NK-92 (cell line): ENCODE measurements around the gene ABLIM2.

Source experiments
- DNase-seq: peaks from one replicate; lab custom pipeline; 2025; ENCODE audit not compliant: unreplicated experiment; lab: John Stamatoyannopoulos, UW

The ABLIM2 gene

DNA sequence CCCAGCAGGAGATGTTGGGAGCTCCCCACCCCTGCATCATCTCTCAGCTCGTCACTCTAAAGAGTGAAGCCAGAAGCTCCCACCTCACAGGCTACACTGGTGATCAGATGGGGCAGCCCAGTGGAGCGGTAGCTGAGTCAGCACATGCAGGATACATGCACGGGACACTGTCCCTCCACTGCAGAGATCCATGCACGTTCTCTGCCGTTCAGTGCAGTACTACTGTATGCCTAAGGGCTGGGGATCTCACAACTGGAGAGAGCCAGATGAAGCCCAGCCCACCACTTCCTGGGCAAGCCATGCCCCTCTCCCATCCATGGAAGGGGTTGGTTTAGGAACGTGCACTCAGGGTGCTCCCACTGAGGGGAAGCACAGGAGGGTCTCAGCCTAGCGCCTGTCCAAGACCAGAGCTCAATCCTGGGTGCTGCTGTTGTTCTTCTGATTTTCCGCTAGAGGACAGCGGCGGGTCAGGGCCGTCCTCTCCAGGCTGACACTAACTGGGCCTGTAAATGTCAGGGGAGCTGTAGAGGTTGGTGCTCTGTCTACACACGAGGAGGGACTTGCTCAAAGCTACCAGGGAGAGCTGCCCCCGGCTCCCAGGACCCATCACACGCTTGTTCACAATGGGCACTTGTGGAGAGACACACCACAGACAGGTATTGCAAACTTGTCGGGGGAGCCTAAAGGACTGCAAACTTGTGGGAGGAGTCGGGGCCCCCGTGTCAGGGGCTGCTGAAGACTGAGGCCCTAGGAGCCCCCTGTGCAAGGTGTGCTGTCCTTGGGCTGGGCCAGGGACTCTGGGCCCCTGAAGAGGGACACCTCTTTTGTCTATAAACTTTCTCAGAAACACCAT, 18.2 kb upstream of the ABLIM2 start:
- DNase-seq = no peak

GRCh38 chr4:8175686-8176085, 17.1 kb upstream of the ABLIM2 start:
- DNase-seq = no peak

- DNase-seq = no peak
These were observed 16.4 kb upstream of the ABLIM2 start for GRCh38 chr4:8174970-8175369.

DNA sequence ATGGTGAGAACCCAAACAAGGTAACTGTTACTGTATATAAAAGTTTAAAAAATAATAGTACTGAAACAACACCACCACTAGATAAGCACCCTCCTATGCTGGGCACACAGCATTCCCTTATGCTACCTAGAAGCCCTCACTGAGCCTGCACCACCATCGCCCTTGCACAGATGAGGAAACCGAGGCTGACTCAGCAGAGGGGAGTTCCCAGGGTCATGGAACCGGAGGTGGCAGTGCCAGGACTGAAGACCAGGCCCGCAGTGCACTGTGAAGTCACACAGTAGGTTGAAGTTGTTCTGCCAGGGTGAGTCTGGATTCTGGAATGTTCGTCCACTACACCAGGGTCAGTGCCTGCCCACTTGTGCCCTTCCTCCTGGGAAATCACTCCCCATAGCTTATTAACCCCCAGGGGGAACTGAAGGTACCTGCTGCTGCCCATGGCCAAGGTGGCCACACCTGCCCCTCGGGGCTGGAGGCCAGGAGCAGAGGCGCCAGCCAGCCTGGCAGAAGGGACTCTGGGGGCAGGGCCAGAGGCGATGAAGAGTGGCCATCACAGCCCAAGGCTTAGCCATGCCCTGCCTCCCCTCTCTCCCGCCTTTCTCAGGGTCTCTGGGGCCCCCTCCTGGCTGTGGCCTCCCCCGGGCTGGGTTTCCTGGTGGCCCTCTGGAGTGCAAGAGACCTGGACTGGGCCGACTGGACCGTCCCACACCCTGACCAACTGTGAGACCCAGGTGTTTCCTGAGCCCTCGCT, 15.1 kb upstream of the ABLIM2 start:
- no peak for DNase-seq

DNA sequence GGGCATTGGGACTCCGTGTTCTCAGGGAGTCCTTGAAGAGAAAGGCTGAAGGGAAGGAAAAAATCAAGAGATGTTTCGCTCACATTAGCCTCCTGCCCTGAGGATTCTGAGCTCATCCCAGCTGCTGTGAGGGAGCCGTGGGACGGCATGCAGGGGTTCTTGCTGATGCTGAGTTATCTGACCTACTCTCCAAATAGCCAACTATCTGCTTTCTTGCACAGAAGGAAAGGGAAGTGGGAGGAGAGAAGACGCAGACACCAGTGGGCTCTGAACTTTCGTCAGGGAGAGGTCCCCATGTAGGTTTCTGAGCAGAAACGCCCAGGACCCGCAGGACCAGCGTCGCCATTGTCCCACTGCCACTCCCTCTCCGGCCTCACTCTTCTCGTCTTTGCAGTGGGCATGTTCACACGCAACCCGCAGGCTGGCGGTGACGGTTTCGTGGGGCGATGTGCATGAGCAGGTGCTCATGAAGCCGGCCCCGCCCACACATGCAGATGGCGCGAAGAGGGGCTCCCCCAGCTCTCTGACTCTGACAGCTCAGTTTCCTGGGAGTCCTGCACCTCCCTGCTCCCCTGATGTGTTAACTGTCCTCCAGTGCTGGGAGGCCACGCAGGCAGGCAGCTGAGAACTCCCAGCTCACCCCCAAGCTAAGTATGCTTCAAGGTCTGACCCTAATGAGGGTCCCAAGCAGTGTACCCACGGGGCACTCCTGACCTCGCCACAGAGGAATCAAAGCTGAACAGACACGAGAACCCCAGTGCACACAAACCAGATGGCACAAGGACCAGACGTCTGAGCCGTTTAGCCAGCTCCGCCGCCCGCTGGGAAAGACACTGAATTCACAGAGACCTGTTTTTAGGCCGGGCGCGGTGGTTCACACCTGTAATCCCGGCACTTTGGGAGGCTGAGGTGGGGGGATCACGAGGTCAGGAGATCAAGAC, 13.6 kb upstream of the ABLIM2 start:
- DNase-seq = no peak

GRCh38 chr4:8171266-8171665, 12.7 kb upstream of the ABLIM2 start:
- no peak for DNase-seq

GRCh38 chr4:8170341-8170740, 11.7 kb upstream of the ABLIM2 start:
- no peak for DNase-seq

- no peak for DNase-seq
These were observed 11.2 kb upstream of the ABLIM2 start for GRCh38 chr4:8169763-8170162.

DNA sequence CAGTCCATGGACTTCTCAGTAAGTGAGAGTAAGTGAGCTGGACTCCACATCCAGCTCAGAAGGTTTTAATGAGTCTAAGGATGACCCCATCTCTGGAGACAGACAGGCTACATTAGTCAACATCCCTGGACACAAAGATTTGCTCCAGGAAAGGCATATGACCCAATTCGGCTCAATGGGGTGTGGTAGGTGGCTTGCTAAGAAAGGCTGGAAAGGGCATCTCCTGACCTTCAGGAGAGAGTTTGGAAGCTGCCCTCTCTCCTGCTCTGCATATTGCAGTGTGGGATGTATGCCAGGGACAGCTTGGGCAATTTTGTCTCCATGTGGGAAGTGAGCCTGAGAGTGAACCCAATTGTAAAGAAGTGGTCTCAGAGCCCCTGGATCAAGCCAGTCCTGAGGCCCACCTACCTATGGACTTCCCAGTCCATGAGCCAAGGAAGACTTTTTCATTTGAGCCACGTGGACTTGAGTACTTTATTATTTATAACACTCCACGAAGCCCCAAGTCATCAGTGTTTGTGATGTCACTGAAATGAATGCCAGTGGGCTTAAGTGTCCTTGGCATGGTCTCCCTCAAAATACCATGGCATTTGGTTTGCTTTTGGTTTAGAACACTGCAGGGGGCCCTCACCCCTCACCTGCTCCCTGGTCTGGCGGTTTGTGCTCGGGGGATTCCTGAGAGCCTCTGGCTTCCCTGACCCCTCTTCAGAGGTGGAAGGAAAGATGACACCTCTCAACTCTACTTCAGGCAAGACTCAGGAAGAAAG, 10.4 kb upstream of the ABLIM2 start:
- DNase-seq = no peak

- no peak for DNase-seq
These were observed 9.6 kb upstream of the ABLIM2 start for GRCh38 chr4:8168232-8168631.

- no peak for DNase-seq
These were observed 9.2 kb upstream of the ABLIM2 start for GRCh38 chr4:8167815-8168214.

- DNase-seq = no peak
These were observed 8.7 kb upstream of the ABLIM2 start for GRCh38 chr4:8167291-8167690.

DNA sequence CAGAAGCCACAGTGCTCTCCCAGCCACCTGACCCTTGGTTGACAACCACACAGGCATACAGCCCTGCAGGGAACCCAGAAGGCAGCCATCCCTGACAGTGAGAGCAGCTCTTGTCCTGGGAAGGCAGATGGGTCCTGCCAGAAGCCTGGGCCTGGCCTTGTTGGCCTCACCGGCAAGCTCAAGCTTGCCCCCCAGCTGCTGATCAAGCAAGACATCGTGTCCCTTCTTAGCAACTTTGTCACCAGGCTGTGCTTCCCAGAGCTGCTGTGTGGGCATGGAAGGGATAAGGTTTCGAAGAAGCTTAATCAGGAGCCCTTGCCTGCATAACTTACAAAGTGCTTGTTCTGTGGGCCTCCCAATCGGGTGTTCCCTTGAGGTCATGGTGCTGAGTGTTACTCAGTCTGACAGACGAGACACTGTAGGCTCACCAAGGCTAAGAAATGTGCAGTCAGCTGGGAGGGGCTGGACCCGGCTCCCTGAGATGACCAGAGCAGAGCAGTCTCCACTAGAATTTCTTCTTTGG, 6.8 kb upstream of the ABLIM2 start:
- DNase-seq = no peak

GRCh38 chr4:8164687-8165086, 6.1 kb upstream of the ABLIM2 start:
- no peak for DNase-seq

- no peak for DNase-seq
These were observed 5.6 kb upstream of the ABLIM2 start for GRCh38 chr4:8164194-8164565.

- no peak for DNase-seq
These were observed 5.0 kb upstream of the ABLIM2 start for GRCh38 chr4:8163436-8164193.

DNA sequence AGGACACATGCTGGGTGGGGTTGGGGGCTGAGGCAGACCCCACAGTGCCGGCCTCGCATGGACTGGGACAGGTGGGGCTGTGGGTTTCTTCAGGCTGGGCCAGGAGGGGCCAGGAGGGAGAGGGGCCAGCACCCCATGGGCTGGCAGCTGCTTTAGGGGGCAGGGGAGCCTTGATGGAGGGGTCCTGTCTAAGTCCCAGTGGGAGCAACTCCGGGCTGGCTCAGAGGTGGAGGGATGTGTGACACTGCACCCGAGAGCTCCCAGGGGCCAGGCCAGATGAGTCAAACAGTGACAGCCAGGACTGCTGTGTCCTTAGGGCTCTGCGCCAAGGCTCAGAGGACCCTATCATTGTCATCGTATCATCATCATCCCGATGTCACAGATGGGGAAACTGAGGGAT, 4.4 kb upstream of the ABLIM2 start:
- DNase-seq = no peak

GRCh38 chr4:8162625-8163024, 4.0 kb upstream of the ABLIM2 start:
- DNase-seq = no peak

GRCh38 chr4:8160572-8160971, 2.0 kb upstream of the ABLIM2 start:
- no peak for DNase-seq

- DNase-seq = no peak
These were observed 1.6 kb upstream of the ABLIM2 start for GRCh38 chr4:8160233-8160560.
